H1 (cell line): Measurements from ENCODE around the gene TADA2B. TPM values are rescaled to one million over a fixed set of nuclear protein-coding genes. Genes with fewer than 3 reads are reported as not detected.

ENCODE experiments used
- CTCF ChIA-PET: fragments of 300-600 bp; sonication (Branson Sonifier 250); formaldehyde crosslinking; loops from one replicate; lab custom pipeline; 2021; ENCODE audit not compliant: partially characterized antibody; lab: Charles Lee
- POLR2A ChIA-PET: fragments of 300-600 bp; sonication (Branson Sonifier 250); formaldehyde crosslinking; loops from one replicate; lab custom pipeline; 2021; ENCODE audit warnings: inconsistent platforms; ENCODE audit not compliant: partially characterized antibody; lab: Charles Lee
- DNase-seq, 2 experiments: peaks; one replicate each; pipeline versions ENCODE4 v3.0.0 to v3.0.0-alpha.2; 2010 to 2022; ENCODE audit warnings: low spot score in 2 of 2, low read depth in 1 of 2, mixed read lengths in 1 of 2
- FAIRE-seq: peaks from 2 replicates; lab custom pipeline; 2011; peaks lifted over from hg19 to GRCh38; lab: Jason Lieb, UNC
- H2AFZ ChIP-seq: 2 replicates; pipeline ENCODE4 v1.8.1; 2012; ENCODE audit warnings: low read length, inconsistent platforms
- H2AK5ac ChIP-seq: 2 replicates; pipeline ENCODE4 v1.6.1; 2013; ENCODE audit warnings: low read depth, low read length
- H2BK120ac ChIP-seq: replicated peaks from 2 replicates; pipeline ENCODE3; 2013; ENCODE audit warnings: low read depth, low read length, inconsistent platforms
- H2BK12ac ChIP-seq: 2 replicates; pipeline ENCODE4 v1.6.1; 2013; ENCODE audit warnings: low read depth, low read length
- H2BK15ac ChIP-seq: 2 replicates; pipeline ENCODE4 v1.6.1; 2013; ENCODE audit warnings: low read length
- H2BK20ac ChIP-seq: 2 replicates; pipeline ENCODE4 v1.6.1; 2013; ENCODE audit warnings: low read length
- H2BK5ac ChIP-seq: 2 replicates; pipeline ENCODE4 v1.6.1; 2013; ENCODE audit warnings: low read depth, low read length
- H3K14ac ChIP-seq: 2 replicates; pipeline ENCODE4 v1.6.1; 2013; ENCODE audit warnings: inconsistent platforms; ENCODE audit not compliant: insufficient read length
- H3K18ac ChIP-seq: 2 replicates; pipeline ENCODE4 v1.6.1; 2013; ENCODE audit warnings: low read length; ENCODE audit errors: extremely low read depth
- H3K23ac ChIP-seq: 2 replicates; pipeline ENCODE4 v1.6.1; 2013; ENCODE audit warnings: inconsistent platforms; ENCODE audit not compliant: insufficient read length
- H3K23me2 ChIP-seq: 2 replicates; pipeline ENCODE4 v1.6.1; 2013; ENCODE audit warnings: low read depth, low read length
- H3K27ac ChIP-seq: 2 replicates; pipeline ENCODE4 v1.6.1; 2011; ENCODE audit warnings: low read depth, low read length, inconsistent platforms
- H3K27me3 ChIP-seq, 4 experiments: replicated peaks in 1 of 4; 1 replicate in 1 of 4; 2 replicates in 3 of 4; pipeline versions ENCODE4 v1.6.1 to v1.8.1; 2011 to 2013; ENCODE audit warnings: low read length in 3 of 4, mild to moderate bottlenecking in 3 of 4, inconsistent platforms in 2 of 4, mixed read lengths in 2 of 4, moderate library complexity in 1 of 4; ENCODE audit not compliant: control insufficient read depth in 3 of 4, insufficient read depth in 3 of 4; ENCODE audit errors: extremely low read depth in 1 of 4
- H3K36me3 ChIP-seq, 4 experiments: 2 replicates each; pipeline versions ENCODE4 v1.6.1 to v1.8.1; 2011 to 2013; ENCODE audit warnings: mild to moderate bottlenecking in 4 of 4, low read length in 3 of 4, moderate library complexity in 2 of 4, control low read depth in 1 of 4, inconsistent platforms in 1 of 4; ENCODE audit not compliant: insufficient read depth in 4 of 4, control insufficient read depth in 2 of 4
- H3K4ac ChIP-seq: replicated peaks from 2 replicates; pipeline ENCODE3; 2013; ENCODE audit warnings: low read length, low read depth, mixed read lengths, inconsistent platforms; ENCODE audit not compliant: insufficient read length
- H3K4me1 ChIP-seq, 4 experiments: replicated peaks in 1 of 4; 1 replicate in 1 of 4; 2 replicates in 3 of 4; pipeline versions ENCODE4 v1.6.1 to v1.8.1; 2011 to 2013; ENCODE audit warnings: low read length in 3 of 4, inconsistent platforms in 2 of 4, mixed read lengths in 1 of 4; ENCODE audit not compliant: insufficient read depth in 4 of 4, control insufficient read depth in 3 of 4
- H3K4me2 ChIP-seq, 2 experiments: 2 replicates each; pipeline versions ENCODE4 v1.6.1 to v1.8.1; 2011 to 2013; ENCODE audit warnings: low read depth in 2 of 2, low read length in 2 of 2, control low read depth in 1 of 2, inconsistent platforms in 1 of 2, mild to moderate bottlenecking in 1 of 2; ENCODE audit not compliant: insufficient read depth in 1 of 2
- H3K4me3 ChIP-seq, 4 experiments: fragments of 200-600, 300-600 bp in 1 of 4; sonication (generic), shearing (Covaris generic), sonication (Bioruptor Twin) in 1 of 4; 2 replicates each; pipeline versions ENCODE4 v1.5.1 to v1.8.1; 2011 to 2016; ENCODE audit warnings: low read length in 4 of 4, low read depth in 3 of 4, control low read depth in 2 of 4, inconsistent platforms in 2 of 4, mild to moderate bottlenecking in 2 of 4, mixed read lengths in 1 of 4, moderate library complexity in 1 of 4; ENCODE audit not compliant: insufficient read depth in 2 of 4; ENCODE audit errors: extremely low read depth in 1 of 4
- H3K56ac ChIP-seq: replicated peaks from 2 replicates; pipeline ENCODE3; 2013; ENCODE audit warnings: low read depth, mild to moderate bottlenecking, mixed read lengths, low read length, inconsistent platforms; ENCODE audit not compliant: insufficient read length
- H3K79me1 ChIP-seq: 2 replicates; pipeline ENCODE4 v1.6.1; 2013; ENCODE audit warnings: low read depth, low read length, control low read depth
- H3K79me2 ChIP-seq, 2 experiments: 2 replicates each; pipeline versions ENCODE4 v1.6.1 to v1.8.1; 2012 to 2013; ENCODE audit warnings: low read length in 2 of 2, mild to moderate bottlenecking in 2 of 2, inconsistent platforms in 1 of 2; ENCODE audit not compliant: insufficient read depth in 2 of 2, control insufficient read depth in 1 of 2
- H3K9ac ChIP-seq, 4 experiments: replicated peaks in 1 of 4; 1 replicate in 1 of 4; 2 replicates in 3 of 4; pipeline versions ENCODE4 v1.6.1 to v1.8.1; 2011 to 2013; ENCODE audit warnings: low read depth in 3 of 4, low read length in 3 of 4, control low read depth in 2 of 4, mild to moderate bottlenecking in 2 of 4, moderate library complexity in 2 of 4, inconsistent platforms in 1 of 4; ENCODE audit errors: extremely low read depth in 1 of 4
- H3K9me3 ChIP-seq, 2 experiments: 2 replicates each; pipeline versions ENCODE4 v1.6.1 to v1.8.1; 2012 to 2013; ENCODE audit warnings: mild to moderate bottlenecking in 2 of 2, moderate library complexity in 2 of 2, control low read depth in 1 of 2, inconsistent platforms in 1 of 2, low read depth in 1 of 2, low read length in 1 of 2, mixed read lengths in 1 of 2; ENCODE audit not compliant: insufficient read depth in 2 of 2
- H4K20me1 ChIP-seq, 2 experiments: replicated peaks in 1 of 2; 2 replicates each; pipeline versions ENCODE3 to v1.8.1; 2011 to 2013; ENCODE audit warnings: inconsistent platforms in 2 of 2, low read length in 2 of 2, mild to moderate bottlenecking in 1 of 2; ENCODE audit not compliant: insufficient read depth in 2 of 2, control insufficient read depth in 1 of 2
- H4K5ac ChIP-seq: 2 replicates; pipeline ENCODE4 v1.6.1; 2013; ENCODE audit warnings: low read length, low read depth, mixed read lengths, inconsistent platforms; ENCODE audit not compliant: insufficient read length
- H4K8ac ChIP-seq: 2 replicates; pipeline ENCODE4 v1.8.0; 2013; ENCODE audit warnings: mild to moderate bottlenecking, moderate library complexity, low read length, inconsistent platforms; ENCODE audit not compliant: insufficient read depth; ENCODE audit errors: extremely low read depth
- H4K91ac ChIP-seq: replicated peaks from 2 replicates; pipeline ENCODE3; 2013; ENCODE audit warnings: low read length, mixed read lengths, inconsistent platforms; ENCODE audit not compliant: insufficient read length
- JUND ChIP-seq: IDR thresholded peaks from 2 replicates; pipeline ENCODE4 v1.6.1; 2011; ENCODE audit warnings: mild to moderate bottlenecking, improper control_type of control experiment, low read length
- SRF ChIP-seq: IDR thresholded peaks from 2 replicates; pipeline ENCODE4 v1.6.1; 2011; ENCODE audit warnings: mild to moderate bottlenecking, low read depth, low read length, moderate library complexity
- SUZ12 ChIP-seq: fragments of 200-600 bp; sonication (generic); IDR thresholded peaks from 2 replicates; pipeline ENCODE4 v1.6.1; 2012; ENCODE audit warnings: mild to moderate bottlenecking, inconsistent platforms, low read length, moderate library complexity, mixed read lengths
- WGBS, 2 experiments: shearing (Covaris generic) in 1 of 2; methylation state at CpG; one replicate each; pipeline versions ENCODE4 v1.1.6 to v1.1.7; 2013 to 2015; ENCODE audit warnings: low lambda C conversion rate in 2 of 2, mixed read lengths in 2 of 2, inconsistent platforms in 1 of 2, low coverage in 1 of 2, missing lambda C conversion rate in 1 of 2; ENCODE audit not compliant: insufficient replicate concordance in 2 of 2, insufficient coverage in 1 of 2, insufficient read length in 1 of 2; ENCODE audit errors: extremely low coverage in 1 of 2, missing lambda C conversion rate in 1 of 2; 5-methylcytosine and 5-hydroxymethylcytosine counted together
- polyA plus RNA-seq, 7 experiments: library from polyadenylated mRNA; depleted of rRNA in 3 of 7; stranded (reverse) in 5 of 7; unstranded in 2 of 7; fragments of >200 nt in 5 of 7; fragments of 200-250 nt in 2 of 7; gene quantifications; 1 replicate in 5 of 7; 2 replicates in 1 of 7; 4 replicates in 1 of 7; pipeline versions ENCODE4 v1.2.1 to v1.2.3, GENCODE V29; 2011 to 2013; ENCODE audit warnings: missing spikeins in 2 of 7, mixed read lengths in 2 of 7
- total RNA-seq: library from RNA; stranded (reverse); fragmentation: NEBNext Ultra II Directional; extraction: Animal tissue kit (Norgen Biotek cat#: 25700); gene quantifications from 2 replicates; pipeline ENCODE4 v1.2.1, GENCODE V29; 2021

The TADA2B gene
- total and polyA plus RNA-seq, 2 of the 8 experiments (the other 6 are each of a cell fraction or from before 2014, with no cell fraction given) = 5.7 to 12.1 TPM

DNA sequence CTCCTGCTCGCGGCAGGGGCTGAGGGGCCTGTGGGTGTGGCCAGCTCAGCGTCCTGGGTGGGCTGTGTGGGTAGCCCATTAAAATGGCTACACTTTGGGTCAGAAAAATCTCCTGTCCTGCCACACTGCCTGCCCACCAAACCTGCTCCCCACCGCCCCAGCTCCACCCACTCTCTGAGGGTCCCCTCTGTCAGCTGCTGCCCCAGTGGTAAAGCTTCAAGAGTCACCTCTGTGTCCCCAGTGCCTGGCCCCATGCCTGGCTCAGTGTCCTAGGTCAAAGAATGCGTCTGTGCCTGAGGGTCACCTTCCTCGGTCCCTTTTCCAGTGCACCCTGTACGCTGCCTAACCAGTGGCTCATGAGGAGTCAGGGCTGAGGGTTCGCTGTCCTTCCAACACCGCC lies 24.9 kb upstream of the TADA2B start:
- ChIA-PET POLR2A (interaction anchor here (1.0 kb wide), 1 partner anchor 10 kb away, joined by 3 read pairs; no protein-coding TSS in a partner anchor), CTCF (interaction anchor here (0.6 to 2.7 kb wide), 14 partner anchors 10 to 788 kb away, joined by 3 to 16 read pairs (median 4); partner anchors contain the start of gene TBC1D14)
- FAIRE-seq (no peak), DNase-seq (no peak)
- Histone ChIP-seq H3K79me2 (no peaks in the 10 kb centered on the region), H3K56ac (no peak overlapping the region), H3K4me1 (no peaks in the 10 kb centered on the region; a peak in 1 of 7 replicates), H2AFZ (no peak overlapping the region), H2BK12ac (no peak overlapping the region), H3K4ac (no peak overlapping the region), H3K4me3 (no peak overlapping the region), H3K9ac (no peak overlapping the region), H3K9me3 (no peaks in the 10 kb centered on the region), H4K5ac (no peak overlapping the region), H3K27ac (no peak overlapping the region), H3K18ac (no peak overlapping the region), H4K20me1 (peaks cover 6 to 17% of the 10 kb centered on the region in 2 experiments), H3K79me1 (peaks cover 4% of the 10 kb centered on the region), H2AK5ac (no peak overlapping the region), H2BK120ac (no peak overlapping the region), H3K23me2 (no peaks in the 10 kb centered on the region), H4K8ac (no peak overlapping the region), H3K23ac (no peak overlapping the region), H2BK5ac (no peak overlapping the region), H3K4me2 (no peak overlapping the region), H2BK15ac (no peak overlapping the region), H3K27me3 (no peaks in the 10 kb centered on the region), H2BK20ac (no peak overlapping the region), H3K14ac (no peak overlapping the region), H4K91ac (no peak overlapping the region), H3K36me3 (peaks cover 3 to 32% (median 24%) of the 10 kb centered on the region in 4 experiments)
- TF ChIP-seq SRF = no peak
- no peak for TF ChIP-seq SUZ12
- TF ChIP-seq JUND = no peak
- WGBS, 2 experiments = 91% methylated on average over 9 of the region's 9 CpGs; no CpG with 5 or more reads in 1 of the 2 experiments
